Stimulated activated CD4-positive, alpha-beta T cell treated with anti-CD3 and anti-CD28 coated beads, Interleukin-1b, Interleukin-23, amount 100 ng/mL, for 1 hour (primary cell): ENCODE results near the gene RASL10A.

ENCODE experiments used
- DNase-seq, 2 donors: peaks; one replicate each; pipeline ENCODE4 v3.0.0-alpha.2; 2020; ENCODE audit warnings: low read depth in 2 of 2

RASL10A gene

GRCh38 chr22:29319072-29319471 lies 3.6 kb upstream of the RASL10A start:
- DNase-seq: no peak

GRCh38 chr22:29317827-29318454 lies 2.4 kb upstream of the RASL10A start:
- DNase-seq: no peak

- DNase-seq: no peak
Observed at GRCh38 chr22:29316141-29316828, 788 bp upstream of the RASL10A start.

GRCh38 chr22:29314537-29315285 lies 786 bp downstream of the RASL10A start:
- DNase-seq: no peak

- no peak for DNase-seq
Observed at GRCh38 chr22:29313576-29314466, 1.7 kb downstream of the RASL10A start.

GRCh38 chr22:29313126-29313575 lies 2.3 kb downstream of the RASL10A start:
- DNase-seq: no peak

- DNase-seq: no peak
Observed at GRCh38 chr22:29312218-29313125, 3.0 kb downstream of the RASL10A start.

GRCh38 chr22:29311464-29312217 lies 3.9 kb downstream of the RASL10A start:
- no peak for DNase-seq

GRCh38 chr22:29310863-29311339 lies 4.6 kb downstream of the RASL10A start:
- peak in 1 of 2 donors; percentile 32 for DNase-seq

GRCh38 chr22:29310065-29310862 lies 5.2 kb downstream of the RASL10A start:
- no peak for DNase-seq

GRCh38 chr22:29309332-29310064 lies 6.0 kb downstream of the RASL10A start:
- DNase-seq: no peak

GRCh38 chr22:29308791-29309262 lies 6.7 kb downstream of the RASL10A start:
- no peak for DNase-seq

GRCh38 chr22:29308148-29308790 lies 7.2 kb downstream of the RASL10A start:
- DNase-seq: no peak

- no peak for DNase-seq
Observed at GRCh38 chr22:29307596-29308147, 7.8 kb downstream of the RASL10A start.

GRCh38 chr22:29306835-29307595 lies 8.5 kb downstream of the RASL10A start:
- no peak for DNase-seq

- no peak for DNase-seq
Observed at GRCh38 chr22:29306175-29306834, 9.2 kb downstream of the RASL10A start, which contains the start of gene GAS2L1. GAS2L1 (plus strand) TSS chr22:29306650; CDS start chr22:29308106, 1,456 bp downstream.
